HEK293 (cell line): ENCODE data around the gene RAD23B.

ENCODE experiments used
- CTCF ChIA-PET: fragments of 350-600 bp; formaldehyde crosslinking; extraction: SDS; loops from one replicate; lab custom pipeline; 2021; ENCODE audit warnings: antibody characterized with exemption; lab: Yijun Ruan, JAX
- POLR2A ChIA-PET: fragments of 300-600 bp; formaldehyde crosslinking; extraction: SDS; loops from one replicate; lab custom pipeline; 2020; ENCODE audit warnings: antibody characterized with exemption, inconsistent platforms; lab: Yijun Ruan, JAX
- H3K27ac ChIP-seq: fragments of 200-500 bp; sonication (Bioruptor generic); 2 replicates; pipeline ENCODE4 v1.5.1; 2014; ENCODE audit warnings: low read depth, low read length, control low read depth, inconsistent platforms; ENCODE audit errors: extremely low read depth
- H3K36me3 ChIP-seq, 2 experiments: fragments of 200-500 bp in 1 of 2; sonication (Bioruptor generic) in 1 of 2; 1 replicate in 1 of 2; 2 replicates in 1 of 2; pipeline ENCODE4 v1.5.1; 2014 to 2017; ENCODE audit warnings: inconsistent platforms in 2 of 2, low read length in 2 of 2; ENCODE audit not compliant: control insufficient read depth in 2 of 2, insufficient read depth in 1 of 2
- H3K4me1 ChIP-seq: fragments of 200-500 bp; sonication (Bioruptor generic); 2 replicates; pipeline ENCODE4 v1.5.1; 2014; ENCODE audit warnings: mild to moderate bottlenecking, low read length, inconsistent platforms; ENCODE audit not compliant: control insufficient read depth, insufficient read depth
- H3K4me3 ChIP-seq: 2 replicates; pipeline ENCODE4 v1.5.1; 2011; ENCODE audit warnings: low read depth, mild to moderate bottlenecking, control low read depth, low read length, moderate library complexity
- H3K9me3 ChIP-seq: fragments of 200-500 bp; sonication (Bioruptor generic); 2 replicates; pipeline ENCODE4 v1.5.1; 2014; ENCODE audit warnings: low read depth, low read length, inconsistent platforms; ENCODE audit not compliant: control insufficient read depth, insufficient read depth
- GLI2 ChIP-seq: fragments of 450-650 bp; formaldehyde crosslinking; IDR thresholded peaks from 2 replicates; pipeline ENCODE4; 2017; ENCODE audit warnings: missing biosample characterization, missing genetic modification characterization, low read depth, borderline replicate concordance
- KLF16 ChIP-seq: fragments of 450-650 bp; formaldehyde crosslinking; IDR thresholded peaks from 2 replicates; pipeline ENCODE4 v1.5.1; 2017; ENCODE audit warnings: missing biosample characterization, missing genetic modification characterization
- SCRT2 ChIP-seq: fragments of 450-650 bp; formaldehyde crosslinking; IDR thresholded peaks from 2 replicates; pipeline ENCODE4 v1.5.1; 2016; ENCODE audit warnings: missing biosample characterization, missing genetic modification characterization
- SP7 ChIP-seq: fragments of 450-650 bp; formaldehyde crosslinking; IDR thresholded peaks from 2 replicates; pipeline ENCODE4 v1.5.1; 2016; ENCODE audit warnings: missing biosample characterization, missing genetic modification characterization
- WT1 ChIP-seq: fragments of 450-650 bp; formaldehyde crosslinking; IDR thresholded peaks from 2 replicates; pipeline ENCODE4 v1.5.1; 2016; ENCODE audit warnings: missing biosample characterization, missing genetic modification characterization
- ZBTB21 ChIP-seq: fragments of 450-650 bp; formaldehyde crosslinking; IDR thresholded peaks from 2 replicates; pipeline ENCODE4 v1.5.1; 2017; ENCODE audit warnings: missing biosample characterization, missing genetic modification characterization
- ZNF121 ChIP-seq: fragments of 450-650 bp; formaldehyde crosslinking; IDR thresholded peaks from 2 replicates; pipeline ENCODE4 v1.5.1; 2016; ENCODE audit warnings: missing biosample characterization, missing genetic modification characterization
- ZNF138 ChIP-seq: fragments of 450-650 bp; formaldehyde crosslinking; IDR thresholded peaks from 2 replicates; pipeline ENCODE4 v1.5.1; 2016; ENCODE audit warnings: missing biosample characterization, missing genetic modification characterization, borderline replicate concordance
- ZNF140 ChIP-seq: fragments of 450-650 bp; formaldehyde crosslinking; IDR thresholded peaks from 2 replicates; pipeline ENCODE4 v1.5.1; 2016; ENCODE audit warnings: missing biosample characterization, missing genetic modification characterization
- ZNF155 ChIP-seq: fragments of 450-650 bp; formaldehyde crosslinking; IDR thresholded peaks from 2 replicates; pipeline ENCODE4 v1.5.1; 2016; ENCODE audit warnings: missing biosample characterization, missing genetic modification characterization
- ZNF292 ChIP-seq: fragments of 450-650 bp; formaldehyde crosslinking; IDR thresholded peaks from 2 replicates; pipeline ENCODE4 v1.5.1; 2016; ENCODE audit warnings: low read depth, missing biosample characterization, missing genetic modification characterization, borderline replicate concordance
- ZNF341 ChIP-seq: fragments of 450-650 bp; formaldehyde crosslinking; IDR thresholded peaks from 2 replicates; pipeline ENCODE4; 2016; ENCODE audit warnings: low read depth, missing biosample characterization, missing genetic modification characterization
- ZNF366 ChIP-seq: fragments of 450-650 bp; formaldehyde crosslinking; conservative IDR thresholded peaks from 2 replicates; pipeline ENCODE4 v1.5.1; 2016; ENCODE audit warnings: missing biosample characterization, missing genetic modification characterization
- ZNF404 ChIP-seq: fragments of 450-650 bp; formaldehyde crosslinking; IDR thresholded peaks from 2 replicates; pipeline ENCODE4 v1.5.1; 2017; ENCODE audit warnings: missing biosample characterization, missing genetic modification characterization
- ZNF416 ChIP-seq: fragments of 450-650 bp; formaldehyde crosslinking; IDR thresholded peaks from 2 replicates; pipeline ENCODE4 v1.5.1; 2016; ENCODE audit warnings: missing biosample characterization, missing genetic modification characterization
- ZNF426 ChIP-seq: fragments of 450-650 bp; formaldehyde crosslinking; IDR thresholded peaks from 2 replicates; pipeline ENCODE4 v1.5.1; 2017; ENCODE audit warnings: missing biosample characterization, missing genetic modification characterization, mild to moderate bottlenecking, inconsistent platforms, moderate library complexity
- ZNF660 ChIP-seq: fragments of 450-650 bp; IDR thresholded peaks from 2 replicates; pipeline ENCODE4 v1.5.1; 2018; ENCODE audit warnings: missing biosample characterization, mild to moderate bottlenecking, missing genetic modification characterization
- TF ChIP-seq, protein P1 (sequence below): fragments of 450-650 bp; formaldehyde crosslinking; conservative IDR thresholded peaks from 2 replicates; pipeline ENCODE4 v1.5.1; 2016; ENCODE audit warnings: low read depth, missing biosample characterization, missing genetic modification characterization
- TF ChIP-seq, protein P2 (sequence below): fragments of 450-650 bp; formaldehyde crosslinking; IDR thresholded peaks from 2 replicates; pipeline ENCODE4 v1.5.1; 2016; ENCODE audit warnings: missing biosample characterization, missing genetic modification characterization
- TF ChIP-seq, protein P3 (sequence below): fragments of 450-650 bp; formaldehyde crosslinking; IDR thresholded peaks from 2 replicates; pipeline ENCODE4 v1.5.1; 2016; ENCODE audit warnings: missing biosample characterization, missing genetic modification characterization
- TF ChIP-seq, protein P4 (sequence below): fragments of 450-650 bp; formaldehyde crosslinking; IDR thresholded peaks from 2 replicates; pipeline ENCODE4 v1.5.1; 2016; ENCODE audit warnings: missing biosample characterization, missing genetic modification characterization

Gene RAD23B

DNA sequence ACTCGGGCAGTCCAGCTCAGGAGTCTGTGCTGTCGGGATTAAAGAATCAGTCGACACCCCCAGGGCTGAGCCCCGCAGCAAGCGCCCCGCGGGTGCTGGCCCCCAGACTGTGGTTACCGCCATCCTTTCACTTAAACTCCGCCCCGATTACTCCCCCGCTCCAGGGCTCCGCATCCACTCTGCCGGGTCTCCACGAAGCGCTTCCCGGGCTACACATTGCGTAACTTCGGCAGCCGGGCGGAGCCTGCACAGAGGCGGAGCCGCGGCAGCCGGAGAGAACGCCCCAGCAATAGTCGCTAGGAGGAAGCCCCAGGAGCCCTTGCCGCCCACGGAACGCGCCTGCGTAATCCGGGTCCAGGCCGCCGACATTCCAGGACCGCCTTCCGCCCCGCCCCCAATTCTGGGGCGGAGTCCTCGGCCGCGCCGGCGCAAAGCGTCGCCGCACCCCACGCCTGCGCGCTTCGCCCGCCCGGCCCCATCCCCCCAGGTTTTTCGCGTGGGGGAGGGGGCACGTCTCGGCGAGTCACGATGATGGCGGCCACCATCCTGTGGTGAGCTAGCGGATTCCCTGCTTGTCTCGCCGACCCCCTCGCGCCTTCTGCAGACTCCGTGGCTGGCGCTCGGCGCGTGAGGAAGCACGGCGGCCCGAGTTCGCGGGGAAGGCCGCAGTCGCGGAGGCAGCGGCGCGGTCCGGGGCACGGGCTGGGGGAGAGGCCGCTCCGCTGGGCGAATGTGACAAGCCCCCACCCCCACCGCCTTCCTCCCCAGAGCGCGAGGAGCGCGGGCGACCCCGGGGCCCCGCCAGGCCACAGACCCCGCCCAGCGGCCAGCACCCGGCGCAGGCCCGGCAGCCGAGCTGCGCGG, at the start of gene RAD23B (continued):
- TF ChIP-seq, protein P1, sequence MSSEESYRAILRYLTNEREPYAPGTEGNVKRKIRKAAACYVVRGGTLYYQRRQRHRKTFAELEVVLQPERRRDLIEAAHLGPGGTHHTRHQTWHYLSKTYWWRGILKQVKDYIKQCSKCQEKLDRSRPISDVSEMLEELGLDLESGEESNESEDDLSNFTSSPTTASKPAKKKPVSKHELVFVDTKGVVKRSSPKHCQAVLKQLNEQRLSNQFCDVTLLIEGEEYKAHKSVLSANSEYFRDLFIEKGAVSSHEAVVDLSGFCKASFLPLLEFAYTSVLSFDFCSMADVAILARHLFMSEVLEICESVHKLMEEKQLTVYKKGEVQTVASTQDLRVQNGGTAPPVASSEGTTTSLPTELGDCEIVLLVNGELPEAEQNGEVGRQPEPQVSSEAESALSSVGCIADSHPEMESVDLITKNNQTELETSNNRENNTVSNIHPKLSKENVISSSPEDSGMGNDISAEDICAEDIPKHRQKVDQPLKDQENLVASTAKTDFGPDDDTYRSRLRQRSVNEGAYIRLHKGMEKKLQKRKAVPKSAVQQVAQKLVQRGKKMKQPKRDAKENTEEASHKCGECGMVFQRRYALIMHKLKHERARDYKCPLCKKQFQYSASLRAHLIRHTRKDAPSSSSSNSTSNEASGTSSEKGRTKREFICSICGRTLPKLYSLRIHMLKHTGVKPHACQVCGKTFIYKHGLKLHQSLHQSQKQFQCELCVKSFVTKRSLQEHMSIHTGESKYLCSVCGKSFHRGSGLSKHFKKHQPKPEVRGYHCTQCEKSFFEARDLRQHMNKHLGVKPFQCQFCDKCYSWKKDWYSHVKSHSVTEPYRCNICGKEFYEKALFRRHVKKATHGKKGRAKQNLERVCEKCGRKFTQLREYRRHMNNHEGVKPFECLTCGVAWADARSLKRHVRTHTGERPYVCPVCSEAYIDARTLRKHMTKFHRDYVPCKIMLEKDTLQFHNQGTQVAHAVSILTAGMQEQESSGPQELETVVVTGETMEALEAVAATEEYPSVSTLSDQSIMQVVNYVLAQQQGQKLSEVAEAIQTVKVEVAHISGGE: peak; percentile 27; the same call in 1 of the 2 replicates
- TF ChIP-seq ZNF121 (tag by site-specific recombination) (no peak), ZNF341 (tag by site-specific recombination) (no peak), SCRT2 (no peak), KLF16 (tag by site-specific recombination) (peak; percentile 58; the same call in 1 of the 2 replicates), ZNF426 (tag by site-specific recombination) (no peak), ZNF140 (tag by site-specific recombination) (no peak), GLI2 (tag by site-specific recombination) (no peak), ZNF138 (tag by site-specific recombination) (no peak), SP7 (peak; percentile 44; the same call in 1 of the 2 replicates), ZNF404 (tag by site-specific recombination) (no peak)
- TF ChIP-seq, protein P2, sequence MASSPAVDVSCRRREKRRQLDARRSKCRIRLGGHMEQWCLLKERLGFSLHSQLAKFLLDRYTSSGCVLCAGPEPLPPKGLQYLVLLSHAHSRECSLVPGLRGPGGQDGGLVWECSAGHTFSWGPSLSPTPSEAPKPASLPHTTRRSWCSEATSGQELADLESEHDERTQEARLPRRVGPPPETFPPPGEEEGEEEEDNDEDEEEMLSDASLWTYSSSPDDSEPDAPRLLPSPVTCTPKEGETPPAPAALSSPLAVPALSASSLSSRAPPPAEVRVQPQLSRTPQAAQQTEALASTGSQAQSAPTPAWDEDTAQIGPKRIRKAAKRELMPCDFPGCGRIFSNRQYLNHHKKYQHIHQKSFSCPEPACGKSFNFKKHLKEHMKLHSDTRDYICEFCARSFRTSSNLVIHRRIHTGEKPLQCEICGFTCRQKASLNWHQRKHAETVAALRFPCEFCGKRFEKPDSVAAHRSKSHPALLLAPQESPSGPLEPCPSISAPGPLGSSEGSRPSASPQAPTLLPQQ (tag by site-specific recombination): peak; percentile 34
- TF ChIP-seq, protein P3, sequence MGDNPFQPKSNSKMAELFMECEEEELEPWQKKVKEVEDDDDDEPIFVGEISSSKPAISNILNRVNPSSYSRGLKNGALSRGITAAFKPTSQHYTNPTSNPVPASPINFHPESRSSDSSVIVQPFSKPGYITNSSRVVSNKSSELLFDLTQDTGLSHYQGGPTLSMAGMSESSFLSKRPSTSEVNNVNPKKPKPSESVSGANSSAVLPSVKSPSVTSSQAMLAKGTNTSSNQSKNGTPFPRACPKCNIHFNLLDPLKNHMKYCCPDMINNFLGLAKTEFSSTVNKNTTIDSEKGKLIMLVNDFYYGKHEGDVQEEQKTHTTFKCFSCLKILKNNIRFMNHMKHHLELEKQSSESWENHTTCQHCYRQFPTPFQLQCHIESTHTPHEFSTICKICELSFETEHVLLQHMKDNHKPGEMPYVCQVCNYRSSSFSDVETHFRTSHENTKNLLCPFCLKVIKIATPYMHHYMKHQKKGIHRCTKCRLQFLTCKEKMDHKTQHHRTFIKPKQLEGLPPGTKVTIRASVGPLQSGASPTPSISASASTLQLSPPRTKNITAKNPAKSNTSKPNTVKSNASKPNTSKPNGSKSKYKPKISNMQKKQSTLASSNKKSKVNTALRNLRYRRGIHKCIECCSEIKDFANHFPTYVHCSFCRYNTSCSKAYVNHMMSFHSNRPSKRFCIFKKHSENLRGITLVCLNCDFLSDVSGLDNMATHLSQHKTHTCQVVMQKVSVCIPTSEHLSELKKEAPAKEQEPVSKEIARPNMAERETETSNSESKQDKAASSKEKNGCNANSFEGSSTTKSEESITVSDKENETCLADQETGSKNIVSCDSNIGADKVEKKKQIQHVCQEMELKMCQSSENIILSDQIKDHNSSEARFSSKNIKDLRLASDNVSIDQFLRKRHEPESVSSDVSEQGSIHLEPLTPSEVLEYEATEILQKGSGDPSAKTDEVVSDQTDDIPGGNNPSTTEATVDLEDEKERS (tag by site-specific recombination): no peak

DNA sequence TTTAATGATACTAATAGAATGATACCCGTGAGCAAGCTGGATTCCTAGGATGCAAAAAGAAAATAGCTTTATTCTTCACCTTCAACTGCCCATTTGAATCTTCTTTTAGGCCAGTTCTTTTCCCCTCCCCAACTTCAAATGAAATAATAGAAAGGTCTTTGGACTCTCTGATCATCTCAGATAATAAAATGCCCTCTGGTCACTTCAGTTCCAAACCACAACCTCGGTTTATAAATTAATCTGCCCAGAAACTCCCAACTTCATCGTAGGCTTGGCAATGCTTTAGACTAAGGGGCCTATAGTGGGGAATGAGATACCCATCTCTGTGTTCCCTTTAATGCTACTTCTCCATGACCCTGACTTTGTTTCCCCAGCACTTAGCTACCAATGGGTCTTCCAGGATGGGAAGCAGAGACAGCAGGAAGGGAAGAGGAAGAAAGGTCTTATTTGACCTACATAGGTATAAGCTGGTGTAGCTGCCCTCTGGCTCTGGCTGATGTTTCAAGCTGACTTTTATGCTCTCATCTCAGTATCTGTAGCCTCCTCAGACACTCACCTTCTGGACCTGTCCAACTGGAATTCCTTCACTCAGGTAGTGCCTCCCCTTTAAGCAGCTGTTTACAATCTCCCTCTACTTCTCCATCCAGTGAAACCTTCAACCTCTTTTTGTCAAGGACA, 47.2 kb upstream of the RAD23B start:
- POLR2A ChIA-PET: no interaction called here
- TF ChIP-seq, protein P4, sequence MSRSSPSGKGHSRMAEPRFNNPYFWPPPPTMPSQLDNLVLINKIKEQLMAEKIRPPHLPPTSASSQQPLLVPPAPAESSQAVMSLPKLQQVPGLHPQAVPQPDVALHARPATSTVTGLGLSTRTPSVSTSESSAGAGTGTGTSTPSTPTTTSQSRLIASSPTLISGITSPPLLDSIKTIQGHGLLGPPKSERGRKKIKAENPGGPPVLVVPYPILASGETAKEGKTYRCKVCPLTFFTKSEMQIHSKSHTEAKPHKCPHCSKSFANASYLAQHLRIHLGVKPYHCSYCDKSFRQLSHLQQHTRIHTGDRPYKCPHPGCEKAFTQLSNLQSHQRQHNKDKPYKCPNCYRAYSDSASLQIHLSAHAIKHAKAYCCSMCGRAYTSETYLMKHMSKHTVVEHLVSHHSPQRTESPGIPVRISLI: no peak
- no peak for TF ChIP-seq ZNF155 (tag by site-specific recombination)
- no peak for TF ChIP-seq ZNF416 (tag by site-specific recombination)
- TF ChIP-seq ZNF341 (tag by site-specific recombination): no peak
- TF ChIP-seq ZNF660: no peak
- no peak for TF ChIP-seq ZNF292 (tag by site-specific recombination)
- no peak for TF ChIP-seq ZNF366 (tag by site-specific recombination)
- TF ChIP-seq ZBTB21 (tag by site-specific recombination): no peak
- TF ChIP-seq, protein P1: no peak
- TF ChIP-seq WT1 (tag by site-specific recombination): no peak

More for the DNA sequence above, 47.2 kb upstream of the RAD23B start:
- Histone ChIP-seq H3K27ac (no peak overlapping the region), H3K36me3 (no peaks in the 10 kb centered on the region), H3K4me1 (no peaks in the 10 kb centered on the region), H3K9me3 (no peaks in the 10 kb centered on the region), H3K4me3 (no peak overlapping the region)
- CTCF ChIA-PET: interaction anchor here (1.1 to 1.2 kb wide), 2 partner anchors 14 to 106 kb away, joined by 3 to 4 read pairs; no protein-coding TSS in a partner anchor
